Body of pancreas (tissue), 4 donors: Measurements from ENCODE around the gene CSNK2A3. TPM values are rescaled to one million over a fixed set of nuclear protein-coding genes. Genes with fewer than 3 reads are reported as not detected.

Experiments used
- ATAC-seq: fragments of 150-250 bp; one replicate; pipeline ENCODE4 v1.9.1; 2016
- DNase-seq, 4 donors: peaks; one replicate each; pipeline ENCODE4 v3.0.0-alpha.2; 2019
- H3K27ac ChIP-seq, 4 donors: fragments of 200-600 bp; sonication (generic); 1 replicate in 3 of 4; 2 replicates in 1 of 4; pipeline versions ENCODE4 v1.5.1 to v1.6.1; 2016 to 2019; ENCODE audit warnings: mild to moderate bottlenecking in 1 of 4, mixed read lengths in 1 of 4, moderate library complexity in 1 of 4
- H3K27me3 ChIP-seq, 2 donors: fragments of 200-600 bp; sonication (generic); one replicate each; pipeline ENCODE4 v1.6.0; 2016; ENCODE audit warnings: mild to moderate bottlenecking in 1 of 2
- H3K36me3 ChIP-seq, 2 donors: fragments of 200-600 bp; sonication (generic); replicated peaks in 1 of 2; 2 replicates each; pipeline ENCODE4 v1.5.1; 2016; ENCODE audit warnings: low read depth in 2 of 2; ENCODE audit not compliant: insufficient read depth in 1 of 2
- H3K4me1 ChIP-seq: fragments of 200-600 bp; sonication (generic); one replicate; pipeline ENCODE4 v1.6.0; 2016
- H3K4me3 ChIP-seq, 2 donors: fragments of 200-600 bp; sonication (generic); 1 replicate in 1 of 2; 2 replicates in 1 of 2; pipeline ENCODE4 v1.5.1; 2016 to 2019
- H3K9me3 ChIP-seq, 3 donors: fragments of 200-600 bp; sonication (generic); 1 replicate in 2 of 3; 2 replicates in 1 of 3; pipeline ENCODE4 v1.5.1; 2016
- POLR2A ChIP-seq, 3 donors: fragments of 450-650 bp; IDR thresholded peaks; one replicate each; pipeline ENCODE4 v1.6.1; 2016; ENCODE audit warnings: antibody characterized with exemption in 3 of 3, mild to moderate bottlenecking in 2 of 3
- WGBS, 2 donors: methylation state at CpG; one replicate each; pipeline ENCODE4 v1.1.5; 2017; 5-methylcytosine and 5-hydroxymethylcytosine counted together
- intact Hi-C: fragments of 100-400 bp; cut with DNase I; formaldehyde crosslinking; loops from one replicate; pipeline ENCODE4 v1.15.1; 2023
- total RNA-seq, 2 donors: library from RNA; depleted of rRNA; stranded (reverse); fragments of >200 nt; gene quantifications; one replicate each; pipeline ENCODE4 v1.1.0, GENCODE V29; 2016
- TF ChIP-seq, protein P1 (sequence below), 7 experiments: fragments of 450-650 bp in 4 of 7; fragments of 200-600 bp in 3 of 7; sonication (generic) in 3 of 7; IDR thresholded peaks; one replicate each; pipeline ENCODE4 v1.5.1; 2016 to 2019; ENCODE audit warnings: antibody characterized with exemption in 7 of 7

Gene CSNK2A3
- total RNA-seq, 2 donors from 2014 or later = 0.78 TPM; not detected in 1

DNA sequence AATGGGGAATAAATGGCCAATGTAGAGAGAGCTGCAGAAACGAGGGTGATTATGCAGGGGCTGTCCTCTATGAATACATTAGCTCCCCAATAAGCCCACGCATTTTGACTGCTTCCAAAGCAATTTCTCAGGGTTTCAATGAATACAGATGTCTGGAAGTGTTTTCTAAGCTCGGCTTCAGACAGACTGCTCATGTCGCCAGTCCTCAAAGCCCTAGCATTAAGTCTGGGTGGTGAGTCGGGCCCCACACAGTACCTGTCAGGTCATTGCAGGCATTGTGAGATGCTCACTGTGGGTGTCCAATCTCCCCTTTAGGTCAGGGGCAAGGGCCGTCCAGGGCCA lies 17.9 kb upstream of the CSNK2A3 start:
- Histone ChIP-seq H3K4me1 (no peaks in the 10 kb centered on the region), H3K4me3 (no peak overlapping the region), H3K36me3 (no peaks in the 10 kb centered on the region), H3K27me3 (no peaks in the 10 kb centered on the region), H3K27ac (no peak overlapping the region), H3K9me3 (no peaks in the 10 kb centered on the region)
- intact Hi-C loops = no loop called here
- TF ChIP-seq, protein P1, sequence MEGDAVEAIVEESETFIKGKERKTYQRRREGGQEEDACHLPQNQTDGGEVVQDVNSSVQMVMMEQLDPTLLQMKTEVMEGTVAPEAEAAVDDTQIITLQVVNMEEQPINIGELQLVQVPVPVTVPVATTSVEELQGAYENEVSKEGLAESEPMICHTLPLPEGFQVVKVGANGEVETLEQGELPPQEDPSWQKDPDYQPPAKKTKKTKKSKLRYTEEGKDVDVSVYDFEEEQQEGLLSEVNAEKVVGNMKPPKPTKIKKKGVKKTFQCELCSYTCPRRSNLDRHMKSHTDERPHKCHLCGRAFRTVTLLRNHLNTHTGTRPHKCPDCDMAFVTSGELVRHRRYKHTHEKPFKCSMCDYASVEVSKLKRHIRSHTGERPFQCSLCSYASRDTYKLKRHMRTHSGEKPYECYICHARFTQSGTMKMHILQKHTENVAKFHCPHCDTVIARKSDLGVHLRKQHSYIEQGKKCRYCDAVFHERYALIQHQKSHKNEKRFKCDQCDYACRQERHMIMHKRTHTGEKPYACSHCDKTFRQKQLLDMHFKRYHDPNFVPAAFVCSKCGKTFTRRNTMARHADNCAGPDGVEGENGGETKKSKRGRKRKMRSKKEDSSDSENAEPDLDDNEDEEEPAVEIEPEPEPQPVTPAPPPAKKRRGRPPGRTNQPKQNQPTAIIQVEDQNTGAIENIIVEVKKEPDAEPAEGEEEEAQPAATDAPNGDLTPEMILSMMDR (IDR thresholded peaks at IDR 0.05) = no peak
- no peak for TF ChIP-seq POLR2A (IDR thresholded peaks at IDR 0.05)
- WGBS, 2 donors = 65 to 83% methylated on average over 4 to 6 of the region's 6 CpGs
- DNase-seq (no peak), ATAC-seq (no peak)

DNA sequence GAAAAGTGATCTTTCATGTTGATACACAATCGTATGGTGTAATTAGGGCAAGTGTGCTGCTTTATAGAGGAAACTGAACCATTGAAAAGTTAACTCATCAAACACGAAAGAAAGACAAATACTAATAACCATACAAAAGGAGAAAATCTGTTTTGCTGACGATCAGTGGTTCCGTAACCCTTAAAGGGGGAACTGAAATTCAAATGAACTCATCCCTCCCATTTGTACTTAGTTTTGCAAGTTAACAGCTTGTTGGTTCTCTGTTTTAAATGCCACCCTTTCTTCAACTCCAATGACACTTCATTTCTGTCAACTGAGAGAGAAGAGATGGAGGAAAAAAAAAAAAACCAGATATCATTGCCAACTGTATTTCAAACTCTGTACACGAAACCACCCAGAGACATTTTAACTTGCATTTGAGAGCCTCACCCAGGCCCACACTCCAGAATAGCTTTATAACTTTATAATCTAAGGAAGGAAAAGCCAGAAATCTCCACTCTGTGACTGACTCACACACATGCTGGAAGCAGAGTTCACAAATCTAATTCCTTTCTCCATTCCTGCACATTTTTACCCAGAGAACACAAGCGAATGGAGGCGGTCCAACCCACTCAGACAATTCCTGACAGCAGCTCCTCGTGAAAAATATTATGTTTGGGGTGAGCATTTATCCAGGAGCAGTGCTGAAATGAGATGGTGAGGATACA lies 17.4 kb upstream of the CSNK2A3 start:
- TF ChIP-seq, protein P1 (IDR thresholded peaks at IDR 0.05) = no peak
- TF ChIP-seq POLR2A (IDR thresholded peaks at IDR 0.05) = no peak
- intact Hi-C loops = no loop called here
- Histone ChIP-seq H3K36me3 (no peaks in the 10 kb centered on the region), H3K4me1 (no peaks in the 10 kb centered on the region), H3K4me3 (no peak overlapping the region), H3K9me3 (no peaks in the 10 kb centered on the region), H3K27me3 (no peaks in the 10 kb centered on the region), H3K27ac (no peak overlapping the region)
- DNase-seq (no peak), ATAC-seq (no peak)
- 67 to 82% methylated on average over 8 of the region's 8 CpGs for WGBS, 2 donors

DNA sequence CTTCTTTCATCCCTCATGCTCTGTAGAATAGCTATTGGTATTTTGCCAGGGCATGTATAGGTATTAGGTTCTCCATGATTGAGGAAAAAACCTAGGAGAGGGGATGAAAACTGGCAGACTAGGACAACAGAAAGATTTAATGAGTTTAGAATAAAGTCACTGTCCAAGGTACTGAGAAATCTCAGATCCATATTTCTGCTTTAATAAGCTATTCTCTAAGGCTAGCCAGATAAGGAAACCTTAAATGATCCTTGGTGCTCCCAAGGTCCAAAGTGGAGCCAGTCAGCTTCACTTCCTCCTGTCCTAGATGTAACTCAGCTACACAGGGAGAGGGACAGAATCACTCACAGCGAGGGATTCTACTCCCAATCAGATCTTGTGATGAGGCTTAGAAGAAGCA lies 13.7 kb upstream of the CSNK2A3 start:
- H3K27me3 ChIP-seq = no peaks in the 10 kb centered on the region
- no peak for DNase-seq
- H3K9me3 ChIP-seq = no peaks in the 10 kb centered on the region
- intact Hi-C loops = no loop called here
- no peak for TF ChIP-seq POLR2A (IDR thresholded peaks at IDR 0.05)
- TF ChIP-seq, protein P1 (IDR thresholded peaks at IDR 0.05) = no peak
- no peak overlapping the region for H3K27ac ChIP-seq
- ATAC-seq = no peak
- H3K36me3 ChIP-seq = no peaks in the 10 kb centered on the region
- H3K4me1 ChIP-seq = no peaks in the 10 kb centered on the region
- no peak overlapping the region for H3K4me3 ChIP-seq
- 79 to 91% methylated on average over 1 of the region's 1 CpG for WGBS, 2 donors

DNA sequence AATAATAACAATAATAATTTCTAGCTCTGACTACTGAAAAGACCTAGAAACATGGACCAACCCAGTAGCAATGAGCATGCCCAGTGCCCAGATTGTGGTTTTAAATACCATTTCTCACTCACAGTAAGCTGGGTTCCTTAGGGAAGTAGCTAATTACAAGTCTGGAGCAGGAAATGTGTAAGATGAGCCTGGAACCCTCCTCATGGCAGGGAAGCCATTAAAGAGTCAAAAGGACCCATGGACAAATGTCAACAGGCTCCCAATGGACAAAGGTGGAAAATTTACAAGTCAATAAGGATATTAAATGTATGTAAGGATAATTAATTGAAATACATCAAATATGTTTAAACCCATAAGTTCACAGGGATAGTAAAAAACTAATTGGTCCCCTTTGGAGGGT lies 10.6 kb upstream of the CSNK2A3 start:
- TF ChIP-seq POLR2A (IDR thresholded peaks at IDR 0.05) = no peak
- TF ChIP-seq, protein P1 (IDR thresholded peaks at IDR 0.05) = no peak

DNA sequence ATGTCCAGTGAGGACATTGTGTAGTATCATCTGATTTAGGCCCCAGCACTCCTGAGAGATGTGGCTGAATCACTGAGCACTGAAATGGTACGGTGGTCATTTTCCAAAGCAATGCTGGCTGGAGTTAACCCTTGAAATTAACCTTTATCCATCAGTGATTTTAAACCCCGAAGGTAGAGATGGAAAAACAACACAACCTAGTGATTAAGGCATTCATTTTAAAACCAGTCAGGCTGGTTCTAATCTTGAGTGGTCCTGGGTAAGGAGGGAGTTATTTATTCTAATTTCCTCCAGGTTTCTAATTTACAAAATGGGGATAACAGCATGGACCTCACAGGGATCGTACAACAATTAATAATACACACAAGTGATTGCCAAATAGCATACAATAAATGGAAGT lies 6.6 kb upstream of the CSNK2A3 start:
- Histone ChIP-seq H3K9me3 (no peaks in the 10 kb centered on the region), H3K36me3 (no peaks in the 10 kb centered on the region), H3K4me3 (no peak overlapping the region), H3K4me1 (no peaks in the 10 kb centered on the region), H3K27me3 (no peaks in the 10 kb centered on the region), H3K27ac (no peak overlapping the region)
- WGBS, 2 donors = 62 to 76% methylated on average over 3 of the region's 3 CpGs
- no peak for TF ChIP-seq POLR2A (IDR thresholded peaks at IDR 0.05)
- TF ChIP-seq, protein P1 (IDR thresholded peaks at IDR 0.05) = no peak
- intact Hi-C loops = no loop called here
- DNase-seq (no peak), ATAC-seq (no peak)

More for the DNA sequence above, 10.6 kb upstream of the CSNK2A3 start:
- Histone ChIP-seq H3K4me3 (no peak overlapping the region), H3K36me3 (no peaks in the 10 kb centered on the region), H3K9me3 (no peaks in the 10 kb centered on the region), H3K27ac (no peak overlapping the region), H3K27me3 (no peaks in the 10 kb centered on the region), H3K4me1 (no peaks in the 10 kb centered on the region)
- DNase-seq (no peak), ATAC-seq (no peak)
- intact Hi-C loops = no loop called here
